Measurements from ENCODE around the gene NCF2. TPM values are rescaled to one million over a fixed set of nuclear protein-coding genes. Genes with fewer than 3 reads are reported as not detected.
A peak's percentile ranks its signal among the peaks of the same experiment; 100 is the strongest.

NCF2 gene
- total RNA-seq, 1 donor from 2014 or later = 12.5 TPM

DNA sequence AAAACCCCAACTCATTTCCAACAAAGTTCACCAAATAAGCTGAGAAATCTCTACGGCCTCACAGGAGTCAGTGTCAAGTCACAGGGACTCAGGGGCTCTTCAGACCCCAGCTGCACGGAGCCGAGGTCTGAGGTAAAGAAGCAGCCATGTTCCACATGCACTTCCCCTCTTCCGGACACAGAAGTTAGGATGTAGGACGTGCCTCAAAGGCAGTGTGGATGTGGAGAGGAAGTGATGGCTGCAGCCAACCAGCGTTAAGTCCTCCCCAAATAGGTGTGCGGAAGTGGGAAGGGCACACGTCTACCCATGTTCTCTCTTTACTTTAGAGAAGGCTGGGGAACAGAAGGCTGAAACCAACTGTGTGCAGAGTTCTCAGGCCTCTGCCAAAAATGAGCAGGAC is 14.6 kb upstream of the NCF2 start:
- DNase-seq (ENCODE audit: extremely low spot score in 2 of 2) = no peak
- H3K36me3 ChIP-seq = no peaks in the 10 kb centered on the region
- peaks cover 7% of the 10 kb centered on the region for H3K4me1 ChIP-seq
- no peak overlapping the region for H3K4me3 ChIP-seq
- TF ChIP-seq POLR2AphosphoS5 (IDR thresholded peaks at IDR 0.05; ENCODE audit: insufficient read depth in 1 of 2, low read depth in 1 of 2) (no peak), POLR2A (IDR thresholded peaks at IDR 0.05) (no peak)
- TF ChIP-seq, protein P1, sequence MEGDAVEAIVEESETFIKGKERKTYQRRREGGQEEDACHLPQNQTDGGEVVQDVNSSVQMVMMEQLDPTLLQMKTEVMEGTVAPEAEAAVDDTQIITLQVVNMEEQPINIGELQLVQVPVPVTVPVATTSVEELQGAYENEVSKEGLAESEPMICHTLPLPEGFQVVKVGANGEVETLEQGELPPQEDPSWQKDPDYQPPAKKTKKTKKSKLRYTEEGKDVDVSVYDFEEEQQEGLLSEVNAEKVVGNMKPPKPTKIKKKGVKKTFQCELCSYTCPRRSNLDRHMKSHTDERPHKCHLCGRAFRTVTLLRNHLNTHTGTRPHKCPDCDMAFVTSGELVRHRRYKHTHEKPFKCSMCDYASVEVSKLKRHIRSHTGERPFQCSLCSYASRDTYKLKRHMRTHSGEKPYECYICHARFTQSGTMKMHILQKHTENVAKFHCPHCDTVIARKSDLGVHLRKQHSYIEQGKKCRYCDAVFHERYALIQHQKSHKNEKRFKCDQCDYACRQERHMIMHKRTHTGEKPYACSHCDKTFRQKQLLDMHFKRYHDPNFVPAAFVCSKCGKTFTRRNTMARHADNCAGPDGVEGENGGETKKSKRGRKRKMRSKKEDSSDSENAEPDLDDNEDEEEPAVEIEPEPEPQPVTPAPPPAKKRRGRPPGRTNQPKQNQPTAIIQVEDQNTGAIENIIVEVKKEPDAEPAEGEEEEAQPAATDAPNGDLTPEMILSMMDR (IDR thresholded peaks at IDR 0.05) = no peak
- no peak overlapping the region for H3K27ac ChIP-seq
- no peaks in the 10 kb centered on the region for H3K27me3 ChIP-seq
- H3K9me3 ChIP-seq = no peaks in the 10 kb centered on the region
- intact Hi-C loops (cut with DNase I) = no loop called here

DNA sequence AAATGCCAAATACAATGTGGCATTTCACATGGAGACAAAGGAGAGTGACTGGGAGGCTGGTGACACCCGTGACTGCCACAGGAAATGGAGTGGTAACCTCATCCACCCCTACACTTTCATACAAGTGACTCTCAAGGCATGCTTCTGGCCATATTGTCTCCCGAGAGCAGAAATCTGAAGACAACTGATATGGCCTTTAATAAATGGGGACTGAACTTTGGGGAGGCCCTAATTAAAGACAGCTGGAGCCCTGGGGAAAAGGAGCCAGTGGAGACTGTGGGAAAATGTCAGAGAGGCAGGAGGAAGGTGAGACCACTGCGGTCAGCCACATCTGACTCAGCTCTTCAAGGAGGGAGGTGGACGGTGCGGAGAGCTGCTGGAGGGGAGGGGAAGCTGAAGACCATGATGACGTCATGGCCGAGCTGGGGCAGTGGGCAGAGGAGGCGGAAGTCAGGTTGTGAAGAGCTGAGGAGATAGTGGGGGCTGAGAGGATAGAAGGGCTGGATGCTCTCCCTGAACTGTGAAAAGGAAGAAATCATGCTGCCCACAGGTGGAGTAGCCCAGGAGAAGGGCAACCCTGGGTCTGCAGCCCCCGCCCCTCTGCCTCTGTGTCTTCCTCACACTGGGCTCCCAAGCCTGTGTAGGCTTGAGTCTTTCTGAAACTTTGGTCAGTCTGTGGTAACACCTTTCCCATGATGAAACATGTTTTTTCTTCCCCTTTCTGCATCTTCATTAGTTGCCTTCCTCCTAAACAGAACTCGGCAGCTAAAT is 14.0 kb upstream of the NCF2 start:
- Histone ChIP-seq H3K27ac (no peak overlapping the region), H3K4me3 (no peak overlapping the region), H3K9me3 (no peaks in the 10 kb centered on the region), H3K36me3 (no peaks in the 10 kb centered on the region), H3K27me3 (no peaks in the 10 kb centered on the region), H3K4me1 (peaks cover 7% of the 10 kb centered on the region)
- no peak for TF ChIP-seq POLR2A (IDR thresholded peaks at IDR 0.05)
- TF ChIP-seq, protein P1 (IDR thresholded peaks at IDR 0.05) = no peak
- TF ChIP-seq POLR2AphosphoS5 (IDR thresholded peaks at IDR 0.05; ENCODE audit: insufficient read depth in 1 of 2, low read depth in 1 of 2) = no peak
- no peak for DNase-seq (ENCODE audit: extremely low spot score in 2 of 2)
- intact Hi-C loops (cut with DNase I) = no loop called here

DNA sequence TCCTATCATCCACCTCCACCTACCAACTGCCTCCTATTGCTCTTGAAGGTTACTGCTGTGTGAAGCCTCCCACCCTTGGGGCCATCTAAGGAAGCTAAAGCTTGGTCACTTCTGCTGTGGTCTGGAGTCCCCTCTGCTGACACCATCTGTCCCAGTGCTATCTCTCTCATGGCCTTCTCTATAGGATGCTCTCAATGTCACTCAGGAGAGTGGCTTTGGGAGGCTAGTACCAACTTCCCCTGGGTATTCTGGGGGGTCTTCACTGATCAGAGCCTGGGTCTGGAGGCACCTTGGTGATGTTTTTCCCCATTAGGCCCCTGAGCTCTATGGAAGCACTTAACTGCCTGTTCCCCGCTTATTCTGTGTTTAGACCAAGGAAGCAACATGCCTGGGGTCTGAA is 12.3 kb upstream of the NCF2 start:
- DNase-seq (ENCODE audit: extremely low spot score in 2 of 2) = no peak
- no peak overlapping the region for H3K4me3 ChIP-seq
- no peaks in the 10 kb centered on the region for H3K9me3 ChIP-seq
- H3K4me1 ChIP-seq = peaks cover 7% of the 10 kb centered on the region
- no peaks in the 10 kb centered on the region for H3K27me3 ChIP-seq
- TF ChIP-seq POLR2A (IDR thresholded peaks at IDR 0.05) = no peak
- no peak for TF ChIP-seq POLR2AphosphoS5 (IDR thresholded peaks at IDR 0.05; ENCODE audit: insufficient read depth in 1 of 2, low read depth in 1 of 2)
- TF ChIP-seq, protein P1 (IDR thresholded peaks at IDR 0.05) = no peak
- no peak overlapping the region for H3K27ac ChIP-seq
- intact Hi-C loops (cut with DNase I) = no loop called here
- no peaks in the 10 kb centered on the region for H3K36me3 ChIP-seq

DNA sequence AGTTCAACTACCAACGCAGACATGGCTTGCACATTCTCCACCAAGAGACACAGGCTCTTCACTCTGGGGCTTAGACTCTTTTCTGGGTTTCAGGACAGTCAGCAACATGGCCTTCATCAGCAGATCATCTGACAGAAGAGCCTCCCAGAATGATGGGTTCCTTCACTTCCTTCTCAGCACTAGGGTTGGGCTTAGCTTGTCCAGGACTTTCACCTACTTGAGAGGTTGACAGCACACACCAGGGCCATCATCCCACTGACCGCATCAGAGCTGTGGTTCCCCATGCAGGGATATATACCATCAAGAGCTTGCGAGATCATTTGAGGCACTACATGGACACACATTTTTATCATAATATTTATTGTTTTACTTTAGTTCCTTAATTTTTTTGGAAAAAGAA is 10.4 kb upstream of the NCF2 start:
- no peak for DNase-seq (ENCODE audit: extremely low spot score in 2 of 2)
- Histone ChIP-seq H3K9me3 (no peaks in the 10 kb centered on the region), H3K27me3 (no peaks in the 10 kb centered on the region), H3K36me3 (no peaks in the 10 kb centered on the region), H3K4me3 (no peak overlapping the region), H3K4me1 (peaks cover 7% of the 10 kb centered on the region), H3K27ac (no peak overlapping the region)
- intact Hi-C loops (cut with DNase I) = no loop called here
- TF ChIP-seq POLR2A (IDR thresholded peaks at IDR 0.05) = no peak
- no peak for TF ChIP-seq POLR2AphosphoS5 (IDR thresholded peaks at IDR 0.05; ENCODE audit: insufficient read depth in 1 of 2, low read depth in 1 of 2)
- TF ChIP-seq, protein P1 (IDR thresholded peaks at IDR 0.05) = no peak

DNA sequence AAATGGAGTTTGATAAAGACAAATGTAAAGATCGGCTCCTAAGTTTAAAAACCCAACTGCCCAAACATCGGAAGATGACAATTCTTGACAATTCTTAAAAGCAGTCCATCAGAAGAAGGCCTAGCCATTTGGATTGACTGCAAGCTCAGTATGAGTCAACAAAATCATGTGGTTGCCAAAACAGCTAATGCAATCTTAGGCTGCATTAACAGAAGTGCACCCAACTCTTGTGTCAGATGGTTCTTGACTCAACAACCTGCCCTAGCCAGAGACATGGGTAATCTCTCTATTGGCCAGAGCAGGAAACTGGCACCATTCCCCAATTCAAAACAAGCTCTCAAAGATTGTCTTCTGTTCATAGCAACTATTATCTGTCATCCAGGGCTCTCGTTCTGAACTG is 9.9 kb upstream of the NCF2 start:
- intact Hi-C loops (cut with DNase I) = no loop called here
- no peaks in the 10 kb centered on the region for H3K9me3 ChIP-seq
- no peak for DNase-seq (ENCODE audit: extremely low spot score in 2 of 2)
- no peak overlapping the region for H3K27ac ChIP-seq
- H3K4me1 ChIP-seq = peaks cover 7% of the 10 kb centered on the region
- no peak overlapping the region for H3K4me3 ChIP-seq
- TF ChIP-seq POLR2A (IDR thresholded peaks at IDR 0.05) (no peak), POLR2AphosphoS5 (IDR thresholded peaks at IDR 0.05; ENCODE audit: insufficient read depth in 1 of 2, low read depth in 1 of 2) (peak in 1 of 2 donors; percentile 85)
- TF ChIP-seq, protein P1 (IDR thresholded peaks at IDR 0.05) = no peak
- no peaks in the 10 kb centered on the region for H3K27me3 ChIP-seq
- no peaks in the 10 kb centered on the region for H3K36me3 ChIP-seq
